HEK293 (cell line): ENCODE results near the gene ISOC2.

Experiments
- BCL6B ChIP-seq: fragments of 450-650 bp; formaldehyde crosslinking; IDR thresholded peaks from 2 replicates; pipeline ENCODE4 v1.5.1; 2017; ENCODE audit warnings: missing biosample characterization, missing genetic modification characterization
- CTCF ChIP-seq: fragments of 450-650 bp; formaldehyde crosslinking; IDR thresholded peaks from 2 replicates; pipeline ENCODE4 v1.5.1; 2016; ENCODE audit warnings: missing biosample characterization, missing genetic modification characterization
- TRIM28 ChIP-seq: IDR thresholded peaks from 2 replicates; pipeline ENCODE4 v1.6.1; 2011; ENCODE audit warnings: low read length, control low read depth, borderline replicate concordance
- ZBTB21 ChIP-seq: fragments of 450-650 bp; formaldehyde crosslinking; IDR thresholded peaks from 2 replicates; pipeline ENCODE4 v1.5.1; 2017; ENCODE audit warnings: missing biosample characterization, missing genetic modification characterization
- ZFP3 ChIP-seq: fragments of 450-650 bp; formaldehyde crosslinking; IDR thresholded peaks from 2 replicates; pipeline ENCODE4 v1.5.1; 2016; ENCODE audit warnings: low read depth, missing biosample characterization, missing genetic modification characterization
- ZNF114 ChIP-seq: fragments of 450-650 bp; formaldehyde crosslinking; IDR thresholded peaks from 2 replicates; pipeline ENCODE4 v1.5.0; 2017; ENCODE audit warnings: missing biosample characterization, missing genetic modification characterization
- ZNF138 ChIP-seq: fragments of 450-650 bp; formaldehyde crosslinking; IDR thresholded peaks from 2 replicates; pipeline ENCODE4 v1.5.1; 2016; ENCODE audit warnings: missing biosample characterization, missing genetic modification characterization, borderline replicate concordance
- ZNF280D ChIP-seq: fragments of 450-650 bp; formaldehyde crosslinking; IDR thresholded peaks from 2 replicates; pipeline ENCODE4 v1.5.1; 2016; ENCODE audit warnings: missing biosample characterization, missing genetic modification characterization
- ZNF621 ChIP-seq: fragments of 450-650 bp; formaldehyde crosslinking; IDR thresholded peaks from 2 replicates; pipeline ENCODE4 v1.5.1; 2017; ENCODE audit warnings: missing biosample characterization, missing genetic modification characterization
- ZNF704 ChIP-seq: fragments of 450-650 bp; formaldehyde crosslinking; IDR thresholded peaks from 2 replicates; pipeline ENCODE4 v1.5.1; 2016; ENCODE audit warnings: missing biosample characterization, missing genetic modification characterization
- ZNF785 ChIP-seq: fragments of 450-650 bp; formaldehyde crosslinking; IDR thresholded peaks from 2 replicates; pipeline ENCODE4 v1.5.1; 2016; ENCODE audit warnings: missing biosample characterization, missing genetic modification characterization

- TF ChIP-seq ZFP3: no peak
- TF ChIP-seq ZNF785 (tag by site-specific recombination): no peak
- no peak for TF ChIP-seq ZNF621 (tag by site-specific recombination)
- no peak for TF ChIP-seq CTCF (tag by site-specific recombination)
- TF ChIP-seq ZNF704 (tag by site-specific recombination): no peak
- no peak for TF ChIP-seq ZNF280D
- TF ChIP-seq ZNF138: no peak
- no peak for TF ChIP-seq ZNF114 (tag by site-specific recombination)
- peak; percentile 52; the same call in 1 of the 2 replicates for TF ChIP-seq ZBTB21
- no peak for TF ChIP-seq TRIM28
- no peak for TF ChIP-seq BCL6B (tag by site-specific recombination)
Observed at GRCh38 chr19:55484593-55485438, 23.4 kb upstream of the ISOC2 start, which contains the start of gene NAT14.
